ENCODE measurements around the gene CNTNAP1. TPM values are rescaled to one million over a fixed set of nuclear protein-coding genes. Genes with fewer than 3 reads are reported as not detected.

Gene CNTNAP1
- total RNA-seq, 1 experiment from 2014 or later = 6.4 TPM

GRCh38 chr17:42748908-42749798, 66.8 kb downstream of the CNTNAP1 start:
- Histone ChIP-seq H3K4me2 (ENCODE audit: low read length) (no peak overlapping the region), H3K9me2 (ENCODE audit: insufficient read depth) (no peaks in the 10 kb centered on the region), H3K27ac (ENCODE audit: low read depth, low read length) (no peak overlapping the region), H4K20me1 (ENCODE audit: insufficient read depth) (no peaks in the 10 kb centered on the region), H3K4me3 (replicated peaks in 1 of 2; ENCODE audit: low read depth in 1 of 2, low read length in 2 of 2) (no peak overlapping the region), H3K9me3 (ENCODE audit: control insufficient read depth in 1 of 2, insufficient read depth in 1 of 2, low read depth in 1 of 2, low read length in 2 of 2) (no peaks in the 10 kb centered on the region), H3K79me2 (ENCODE audit: insufficient read depth, low read length) (peaks cover 3% of the 10 kb centered on the region; the same call in 1 of the 2 replicates), H3K36me3 (ENCODE audit: control insufficient read depth in 1 of 2, insufficient read depth in 2 of 2, low read length in 2 of 2) (no peaks in the 10 kb centered on the region), H3K27me3 (ENCODE audit: insufficient read depth, low read length) (no peaks in the 10 kb centered on the region), H3K9ac (ENCODE audit: low read length) (no peak overlapping the region), H2AFZ (ENCODE audit: low read depth, low read length, poor library complexity, severe bottlenecking) (no peak overlapping the region), H3K4me1 (ENCODE audit: control insufficient read depth in 1 of 2, insufficient read depth in 2 of 2, low read length in 2 of 2) (peaks cover 0 to 6% of the 10 kb centered on the region in 2 experiments; a peak in 3 of 4 replicates)
- ChIA-PET POLR2A (interaction anchor here (0.7 kb wide), 1 partner anchor 567 kb away, joined by 3 read pairs; no protein-coding TSS in a partner anchor), CTCF (interaction anchor here (1.7 to 3.1 kb wide), 2 partner anchors 11 to 15 kb away, joined by 4 to 24 read pairs; no protein-coding TSS in a partner anchor), RAD21 (ENCODE audit: low non-redundant PET in 1 of 2, low total read pairs in 2 of 2, uncharacterized antibody in 2 of 2, unreplicated experiment in 2 of 2) (no interaction called here)
- no peak for TF ChIP-seq SP1 (IDR thresholded peaks at IDR 0.05; ENCODE audit: low read depth)
- no peak for TF ChIP-seq CTCF (IDR thresholded peaks at IDR 0.05 in 2 of 3, conservative IDR thresholded peaks at IDR 0.05 in 1 of 3; ENCODE audit: borderline replicate concordance in 1 of 3, insufficient read depth in 1 of 3, low read depth in 2 of 3, low read length in 2 of 3)
- BruUV-seq (replicated peaks) = no TSS peak
- DNase-seq (ENCODE audit: low read depth, low spot score) (no peak), ATAC-seq (no peak)
- intact Hi-C loops (cut with micrococcal nuclease) = no loop called here

Small RNA genes lying within 50 kb of the gene (microRNA-seq; reads per million reads assigned to microRNA genes)
- not detected for gene MIR6780A (ENCODE audit: borderline number of aligned reads)

Other genes with a start within 250 kb of the CNTNAP1 start
- 65.2 TPM for gene ATP6V0A1, start 223.7 kb upstream of the CNTNAP1 start, total RNA-seq (2021; ENCODE audit: unreplicated experiment)
- 17.7 TPM for gene NAGLU, start 146.3 kb upstream of the CNTNAP1 start, total RNA-seq (2021; ENCODE audit: unreplicated experiment)
- 1.4 TPM for gene HSD17B1, start 129.6 kb upstream of the CNTNAP1 start, total RNA-seq (2021; ENCODE audit: unreplicated experiment)
- gene COASY, start 120.4 kb upstream of the CNTNAP1 start, total RNA-seq (2021; ENCODE audit: unreplicated experiment) = 137 TPM
- 47.9 TPM for gene MLX, start 115.4 kb upstream of the CNTNAP1 start, total RNA-seq (2021; ENCODE audit: unreplicated experiment)
- 24.3 TPM for gene PSMC3IP, start 104.8 kb upstream of the CNTNAP1 start, total RNA-seq (2021; ENCODE audit: unreplicated experiment)
- gene RETREG3, start 73.2 kb upstream of the CNTNAP1 start, total RNA-seq (2021; ENCODE audit: unreplicated experiment) = 38.5 TPM
- gene TUBG1, start 72.8 kb upstream of the CNTNAP1 start, total RNA-seq (2021; ENCODE audit: unreplicated experiment) = 139 TPM
- 20.9 TPM for gene TUBG2, start 23.2 kb upstream of the CNTNAP1 start, total RNA-seq (2021; ENCODE audit: unreplicated experiment)
- gene PLEKHH3, start 5.5 kb upstream of the CNTNAP1 start, total RNA-seq (2021; ENCODE audit: unreplicated experiment) = 66.3 TPM
- 0.66 TPM for gene CCR10, start 688 bp upstream of the CNTNAP1 start, total RNA-seq (2021; ENCODE audit: unreplicated experiment)
- 29.3 TPM for gene EZH1, start 62.5 kb downstream of the CNTNAP1 start, total RNA-seq (2021; ENCODE audit: unreplicated experiment)
- gene RAMP2, start 78.7 kb downstream of the CNTNAP1 start, total RNA-seq (2021; ENCODE audit: unreplicated experiment) = not detected
- 57.0 TPM for gene VPS25, start 90.9 kb downstream of the CNTNAP1 start, total RNA-seq (2021; ENCODE audit: unreplicated experiment)
- 4.5 TPM for gene WNK4, start 98.1 kb downstream of the CNTNAP1 start, total RNA-seq (2021; ENCODE audit: unreplicated experiment)
- 37.1 TPM for gene COA3, start 116.2 kb downstream of the CNTNAP1 start, total RNA-seq (2021; ENCODE audit: unreplicated experiment)
- gene CNTD1, start 116.3 kb downstream of the CNTNAP1 start, total RNA-seq (2021; ENCODE audit: unreplicated experiment) = not detected
- 84.3 TPM for gene BECN1, start 141.8 kb downstream of the CNTNAP1 start, total RNA-seq (2021; ENCODE audit: unreplicated experiment)
- 163 TPM for gene PSME3, start 150.9 kb downstream of the CNTNAP1 start, total RNA-seq (2021; ENCODE audit: unreplicated experiment)
- gene AOC2, start 162.0 kb downstream of the CNTNAP1 start, total RNA-seq (2021; ENCODE audit: unreplicated experiment) = 8.0 TPM
- 5.9 TPM for gene AOC3, start 168.7 kb downstream of the CNTNAP1 start, total RNA-seq (2021; ENCODE audit: unreplicated experiment)
- 0.10 TPM for gene G6PC1, start 218.3 kb downstream of the CNTNAP1 start, total RNA-seq (2021; ENCODE audit: unreplicated experiment)